Suprapubic skin (tissue), 4 donors: ENCODE results near the gene NFKBIE.

ENCODE experiments used
- EP300 ChIP-seq: sonication (generic); formaldehyde crosslinking; IDR thresholded peaks from one replicate; pipeline ENCODE4 v1.6.1; 2017; ENCODE audit warnings: antibody characterized with exemption
- POLR2A ChIP-seq, 2 donors: fragments of 450-650 bp; IDR thresholded peaks; one replicate each; pipeline ENCODE4 v1.6.1; 2017; ENCODE audit warnings: antibody characterized with exemption in 2 of 2, mild to moderate bottlenecking in 2 of 2, moderate library complexity in 2 of 2
- POLR2AphosphoS5 ChIP-seq, 3 donors: sonication (generic); formaldehyde crosslinking; IDR thresholded peaks; one replicate each; pipeline ENCODE4 v1.6.1; 2017; ENCODE audit warnings: antibody characterized with exemption in 3 of 3
- TF ChIP-seq, protein P1 (sequence below), 2 donors: fragments of 200-600 bp in 1 of 2; fragments of 450-650 bp in 1 of 2; sonication (generic) in 1 of 2; IDR thresholded peaks; one replicate each; pipeline ENCODE4 v1.5.1; 2016 to 2019; ENCODE audit warnings: antibody characterized with exemption in 2 of 2, mild to moderate bottlenecking in 1 of 2, moderate library complexity in 1 of 2

GRCh38 chr6:44255105-44255808 lies 10.1 kb downstream of the NFKBIE start:
- TF ChIP-seq, protein P1, sequence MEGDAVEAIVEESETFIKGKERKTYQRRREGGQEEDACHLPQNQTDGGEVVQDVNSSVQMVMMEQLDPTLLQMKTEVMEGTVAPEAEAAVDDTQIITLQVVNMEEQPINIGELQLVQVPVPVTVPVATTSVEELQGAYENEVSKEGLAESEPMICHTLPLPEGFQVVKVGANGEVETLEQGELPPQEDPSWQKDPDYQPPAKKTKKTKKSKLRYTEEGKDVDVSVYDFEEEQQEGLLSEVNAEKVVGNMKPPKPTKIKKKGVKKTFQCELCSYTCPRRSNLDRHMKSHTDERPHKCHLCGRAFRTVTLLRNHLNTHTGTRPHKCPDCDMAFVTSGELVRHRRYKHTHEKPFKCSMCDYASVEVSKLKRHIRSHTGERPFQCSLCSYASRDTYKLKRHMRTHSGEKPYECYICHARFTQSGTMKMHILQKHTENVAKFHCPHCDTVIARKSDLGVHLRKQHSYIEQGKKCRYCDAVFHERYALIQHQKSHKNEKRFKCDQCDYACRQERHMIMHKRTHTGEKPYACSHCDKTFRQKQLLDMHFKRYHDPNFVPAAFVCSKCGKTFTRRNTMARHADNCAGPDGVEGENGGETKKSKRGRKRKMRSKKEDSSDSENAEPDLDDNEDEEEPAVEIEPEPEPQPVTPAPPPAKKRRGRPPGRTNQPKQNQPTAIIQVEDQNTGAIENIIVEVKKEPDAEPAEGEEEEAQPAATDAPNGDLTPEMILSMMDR (IDR thresholded peaks at IDR 0.05): no peak
- TF ChIP-seq POLR2AphosphoS5 (IDR thresholded peaks at IDR 0.05) (no peak), POLR2A (IDR thresholded peaks at IDR 0.05) (no peak), EP300 (no peak)
